Smooth muscle cell (in vitro differentiated cells): Measurements from ENCODE around the gene ADCY1. TPM values are rescaled to one million over a fixed set of nuclear protein-coding genes. Genes with fewer than 3 reads are reported as not detected.

Experiments
- DNase-seq: peaks from one replicate; lab custom pipeline; 2025; ENCODE audit not compliant: unreplicated experiment; lab: John Stamatoyannopoulos, UW
- H2AFZ ChIP-seq: fragments of 200-600 bp; sonication (generic); 2 replicates; pipeline ENCODE4 v1.6.0; 2016; ENCODE audit warnings: antibody characterized with exemption, low read depth, mild to moderate bottlenecking
- H3F3A ChIP-seq: fragments of 200-600 bp; sonication (generic); 2 replicates; pipeline ENCODE4 v1.6.0; 2017; ENCODE audit warnings: antibody characterized with exemption, low read depth
- H3K27ac ChIP-seq: fragments of 200-600 bp; sonication (generic); 2 replicates; pipeline ENCODE4 v1.5.1; 2016; ENCODE audit warnings: low read depth, mild to moderate bottlenecking
- H3K27me3 ChIP-seq: fragments of 200-600 bp; sonication (generic); 2 replicates; pipeline ENCODE4 v1.6.1; 2016; ENCODE audit warnings: low read depth, mild to moderate bottlenecking
- H3K36me3 ChIP-seq: fragments of 200-600 bp; sonication (generic); 2 replicates; pipeline ENCODE4 v1.5.1; 2016; ENCODE audit warnings: low read depth
- H3K4me1 ChIP-seq: fragments of 200-600 bp; sonication (generic); 2 replicates; pipeline ENCODE4 v1.5.1; 2016; ENCODE audit warnings: low read depth
- H3K4me2 ChIP-seq: fragments of 200-600 bp; sonication (generic); 2 replicates; pipeline ENCODE4 v1.6.0; 2016; ENCODE audit warnings: mild to moderate bottlenecking
- H3K4me3 ChIP-seq: fragments of 200-600 bp; sonication (generic); 2 replicates; pipeline ENCODE4 v1.5.1; 2016; ENCODE audit warnings: mild to moderate bottlenecking
- H3K79me2 ChIP-seq: fragments of 200-600 bp; sonication (generic); 2 replicates; pipeline ENCODE4 v1.6.0; 2016; ENCODE audit warnings: low read depth, mild to moderate bottlenecking
- H3K9ac ChIP-seq: fragments of 200-600 bp; sonication (generic); 2 replicates; pipeline ENCODE4 v1.6.0; 2016; ENCODE audit warnings: low read depth
- H3K9me3 ChIP-seq: fragments of 200-600 bp; sonication (generic); replicated peaks from 2 replicates; pipeline ENCODE4 v1.5.1; 2016; ENCODE audit warnings: low read depth
- H4K20me1 ChIP-seq: fragments of 200-600 bp; sonication (generic); 2 replicates; pipeline ENCODE4 v1.6.0; 2016; ENCODE audit warnings: low read depth
- CTCF ChIP-seq: fragments of 200-600 bp; sonication (generic); IDR thresholded peaks from 2 replicates; pipeline ENCODE4 v1.5.1; 2017; ENCODE audit warnings: borderline replicate concordance, mild to moderate bottlenecking, antibody characterized with exemption; ENCODE audit not compliant: insufficient read depth, poor library complexity, severe bottlenecking
- WGBS: methylation state at CpG from one replicate; pipeline ENCODE4 v1.1.7; 2016; ENCODE audit warnings: low lambda C conversion rate; 5-methylcytosine and 5-hydroxymethylcytosine counted together
- polyA plus RNA-seq: library from polyadenylated mRNA; unstranded; fragments of >200 nt; fragmentation: Nextera tagmentation; extraction: Ambion mirVana; gene quantifications from 2 replicates; pipeline ENCODE4 v1.2.1, GENCODE V29; 2016
- total RNA-seq: library from RNA; depleted of rRNA; stranded (reverse); fragments of >200 nt; gene quantifications from 2 replicates; pipeline ENCODE4 v1.2.3, GENCODE V29; 2014

The ADCY1 gene
- total and polyA plus RNA-seq, 2 experiments from 2014 or later: 0.22 TPM; not detected in 1

GRCh38 chr7:45711161-45711490 is 137.0 kb downstream of the ADCY1 start:
- Histone ChIP-seq H3K9me3 (no peaks in the 10 kb centered on the region), H3K36me3 (no peaks in the 10 kb centered on the region), H3K4me2 (no peak overlapping the region), H3K4me1 (no peaks in the 10 kb centered on the region), H2AFZ (no peak overlapping the region), H4K20me1 (no peaks in the 10 kb centered on the region), H3K27ac (no peak overlapping the region), H3K4me3 (no peak overlapping the region), H3K79me2 (no peaks in the 10 kb centered on the region), H3K27me3 (peaks cover 4% of the 10 kb centered on the region), H3K9ac (no peak overlapping the region), H3F3A (no peaks in the 10 kb centered on the region)
- no peak for TF ChIP-seq CTCF
- no peak for DNase-seq
- 96% methylated on average over 5 of the region's 5 CpGs for WGBS

GRCh38 chr7:45712057-45712689 is 138.0 kb downstream of the ADCY1 start:
- H3K9me3 ChIP-seq: no peaks in the 10 kb centered on the region
- 87% methylated on average over 2 of the region's 2 CpGs for WGBS
- H4K20me1 ChIP-seq: no peaks in the 10 kb centered on the region
- no peaks in the 10 kb centered on the region for H3K4me1 ChIP-seq
- peaks cover under 1% of the 10 kb centered on the region for H3K27me3 ChIP-seq
- H3K36me3 ChIP-seq: no peaks in the 10 kb centered on the region
- no peak for DNase-seq
- no peak overlapping the region for H2AFZ ChIP-seq
- H3K4me2 ChIP-seq: no peak overlapping the region
- H3F3A ChIP-seq: no peaks in the 10 kb centered on the region
- H3K27ac ChIP-seq: no peak overlapping the region
- H3K4me3 ChIP-seq: no peak overlapping the region
- no peak for TF ChIP-seq CTCF
- no peak overlapping the region for H3K9ac ChIP-seq
- no peaks in the 10 kb centered on the region for H3K79me2 ChIP-seq

- H4K20me1 ChIP-seq: no peaks in the 10 kb centered on the region
- H3K79me2 ChIP-seq: no peaks in the 10 kb centered on the region
- DNase-seq: no peak
- no peak overlapping the region for H3K9ac ChIP-seq
- no peak overlapping the region for H3K27ac ChIP-seq
- TF ChIP-seq CTCF: no peak
- no peaks in the 10 kb centered on the region for H3K36me3 ChIP-seq
- no peak overlapping the region for H2AFZ ChIP-seq
- no peaks in the 10 kb centered on the region for H3K9me3 ChIP-seq
- no peaks in the 10 kb centered on the region for H3K27me3 ChIP-seq
- WGBS: 95% methylated on average over 6 of the region's 6 CpGs
- H3K4me1 ChIP-seq: no peaks in the 10 kb centered on the region
- no peak overlapping the region for H3K4me3 ChIP-seq
- H3F3A ChIP-seq: no peaks in the 10 kb centered on the region
- no peak overlapping the region for H3K4me2 ChIP-seq
Measured at GRCh38 chr7:45712872-45713668, 138.9 kb downstream of the ADCY1 start.
